ENCODE data around the gene PTAFR. TPM values are rescaled to one million over a fixed set of nuclear protein-coding genes. Genes with fewer than 3 reads are reported as not detected.

PTAFR gene
- total RNA-seq, 1 experiment from 2014 or later: 2.6 TPM

DNA sequence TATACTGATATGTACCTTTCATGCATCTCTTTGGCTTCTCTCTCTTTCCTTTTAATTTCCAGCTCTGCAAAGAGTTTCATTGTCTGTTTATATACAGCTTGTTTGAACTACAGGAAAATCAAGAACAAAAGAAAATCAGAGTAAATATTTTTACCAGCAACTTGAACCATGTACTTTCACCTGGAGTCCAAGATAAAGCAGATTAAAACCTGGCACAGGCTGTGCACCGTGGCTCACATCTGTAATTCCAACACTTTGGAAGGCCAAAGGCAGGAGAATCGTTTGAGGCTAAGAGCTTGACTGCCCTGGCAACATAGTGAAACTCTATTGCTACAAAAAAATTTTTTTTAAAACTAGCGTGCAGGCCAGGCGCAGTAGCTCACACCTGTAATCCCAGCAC lies 28.8 kb upstream of the PTAFR start:
- no peak overlapping the region for H3K27ac Mint-ChIP-seq
- ATAC-seq: no peak
- POLR2A ChIA-PET: no interaction called here

More for the DNA sequence above, 28.8 kb upstream of the PTAFR start:
- Mint-ChIP-seq H3K4me3 (no peak overlapping the region), H3K36me3 (peaks cover 48% of the 10 kb centered on the region), H3K27me3 (ENCODE audit: low read depth) (no peaks in the 10 kb centered on the region), H3K9me3 (no peaks in the 10 kb centered on the region), H3K4me1 (peaks cover 6% of the 10 kb centered on the region)
- DNase-seq (ENCODE audit: low spot score): no peak
- CTCF ChIA-PET: interaction anchor here (1.6 kb wide), 1 partner anchor 114 kb away, joined by 5 read pairs; no protein-coding TSS in a partner anchor
- no peak for TF ChIP-seq NFATC4 (CRISPR knock-in tag; IDR thresholded peaks at IDR 0.05)
- no peak for TF ChIP-seq ZNF263 (CRISPR knock-in tag; IDR thresholded peaks at IDR 0.05; ENCODE audit: low read depth)
- TF ChIP-seq TEAD1 (CRISPR knock-in tag; IDR thresholded peaks at IDR 0.05): no peak
- TF ChIP-seq, protein P1, sequence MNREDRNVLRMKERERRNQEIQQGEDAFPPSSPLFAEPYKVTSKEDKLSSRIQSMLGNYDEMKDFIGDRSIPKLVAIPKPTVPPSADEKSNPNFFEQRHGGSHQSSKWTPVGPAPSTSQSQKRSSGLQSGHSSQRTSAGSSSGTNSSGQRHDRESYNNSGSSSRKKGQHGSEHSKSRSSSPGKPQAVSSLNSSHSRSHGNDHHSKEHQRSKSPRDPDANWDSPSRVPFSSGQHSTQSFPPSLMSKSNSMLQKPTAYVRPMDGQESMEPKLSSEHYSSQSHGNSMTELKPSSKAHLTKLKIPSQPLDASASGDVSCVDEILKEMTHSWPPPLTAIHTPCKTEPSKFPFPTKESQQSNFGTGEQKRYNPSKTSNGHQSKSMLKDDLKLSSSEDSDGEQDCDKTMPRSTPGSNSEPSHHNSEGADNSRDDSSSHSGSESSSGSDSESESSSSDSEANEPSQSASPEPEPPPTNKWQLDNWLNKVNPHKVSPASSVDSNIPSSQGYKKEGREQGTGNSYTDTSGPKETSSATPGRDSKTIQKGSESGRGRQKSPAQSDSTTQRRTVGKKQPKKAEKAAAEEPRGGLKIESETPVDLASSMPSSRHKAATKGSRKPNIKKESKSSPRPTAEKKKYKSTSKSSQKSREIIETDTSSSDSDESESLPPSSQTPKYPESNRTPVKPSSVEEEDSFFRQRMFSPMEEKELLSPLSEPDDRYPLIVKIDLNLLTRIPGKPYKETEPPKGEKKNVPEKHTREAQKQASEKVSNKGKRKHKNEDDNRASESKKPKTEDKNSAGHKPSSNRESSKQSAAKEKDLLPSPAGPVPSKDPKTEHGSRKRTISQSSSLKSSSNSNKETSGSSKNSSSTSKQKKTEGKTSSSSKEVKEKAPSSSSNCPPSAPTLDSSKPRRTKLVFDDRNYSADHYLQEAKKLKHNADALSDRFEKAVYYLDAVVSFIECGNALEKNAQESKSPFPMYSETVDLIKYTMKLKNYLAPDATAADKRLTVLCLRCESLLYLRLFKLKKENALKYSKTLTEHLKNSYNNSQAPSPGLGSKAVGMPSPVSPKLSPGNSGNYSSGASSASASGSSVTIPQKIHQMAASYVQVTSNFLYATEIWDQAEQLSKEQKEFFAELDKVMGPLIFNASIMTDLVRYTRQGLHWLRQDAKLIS (CRISPR knock-in tag; IDR thresholded peaks at IDR 0.05; ENCODE audit: borderline replicate concordance): no peak
- TF ChIP-seq, protein P2, sequence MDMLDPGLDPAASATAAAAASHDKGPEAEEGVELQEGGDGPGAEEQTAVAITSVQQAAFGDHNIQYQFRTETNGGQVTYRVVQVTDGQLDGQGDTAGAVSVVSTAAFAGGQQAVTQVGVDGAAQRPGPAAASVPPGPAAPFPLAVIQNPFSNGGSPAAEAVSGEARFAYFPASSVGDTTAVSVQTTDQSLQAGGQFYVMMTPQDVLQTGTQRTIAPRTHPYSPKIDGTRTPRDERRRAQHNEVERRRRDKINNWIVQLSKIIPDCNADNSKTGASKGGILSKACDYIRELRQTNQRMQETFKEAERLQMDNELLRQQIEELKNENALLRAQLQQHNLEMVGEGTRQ (CRISPR knock-in tag; IDR thresholded peaks at IDR 0.05): no peak
- TF ChIP-seq, protein P3, sequence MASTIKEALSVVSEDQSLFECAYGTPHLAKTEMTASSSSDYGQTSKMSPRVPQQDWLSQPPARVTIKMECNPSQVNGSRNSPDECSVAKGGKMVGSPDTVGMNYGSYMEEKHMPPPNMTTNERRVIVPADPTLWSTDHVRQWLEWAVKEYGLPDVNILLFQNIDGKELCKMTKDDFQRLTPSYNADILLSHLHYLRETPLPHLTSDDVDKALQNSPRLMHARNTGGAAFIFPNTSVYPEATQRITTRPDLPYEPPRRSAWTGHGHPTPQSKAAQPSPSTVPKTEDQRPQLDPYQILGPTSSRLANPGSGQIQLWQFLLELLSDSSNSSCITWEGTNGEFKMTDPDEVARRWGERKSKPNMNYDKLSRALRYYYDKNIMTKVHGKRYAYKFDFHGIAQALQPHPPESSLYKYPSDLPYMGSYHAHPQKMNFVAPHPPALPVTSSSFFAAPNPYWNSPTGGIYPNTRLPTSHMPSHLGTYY (CRISPR knock-in tag; IDR thresholded peaks at IDR 0.05): no peak
- TF ChIP-seq, protein P4, sequence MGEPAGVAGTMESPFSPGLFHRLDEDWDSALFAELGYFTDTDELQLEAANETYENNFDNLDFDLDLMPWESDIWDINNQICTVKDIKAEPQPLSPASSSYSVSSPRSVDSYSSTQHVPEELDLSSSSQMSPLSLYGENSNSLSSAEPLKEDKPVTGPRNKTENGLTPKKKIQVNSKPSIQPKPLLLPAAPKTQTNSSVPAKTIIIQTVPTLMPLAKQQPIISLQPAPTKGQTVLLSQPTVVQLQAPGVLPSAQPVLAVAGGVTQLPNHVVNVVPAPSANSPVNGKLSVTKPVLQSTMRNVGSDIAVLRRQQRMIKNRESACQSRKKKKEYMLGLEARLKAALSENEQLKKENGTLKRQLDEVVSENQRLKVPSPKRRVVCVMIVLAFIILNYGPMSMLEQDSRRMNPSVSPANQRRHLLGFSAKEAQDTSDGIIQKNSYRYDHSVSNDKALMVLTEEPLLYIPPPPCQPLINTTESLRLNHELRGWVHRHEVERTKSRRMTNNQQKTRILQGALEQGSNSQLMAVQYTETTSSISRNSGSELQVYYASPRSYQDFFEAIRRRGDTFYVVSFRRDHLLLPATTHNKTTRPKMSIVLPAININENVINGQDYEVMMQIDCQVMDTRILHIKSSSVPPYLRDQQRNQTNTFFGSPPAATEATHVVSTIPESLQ (CRISPR knock-in tag; IDR thresholded peaks at IDR 0.05): no peak
- TF ChIP-seq, protein P5, sequence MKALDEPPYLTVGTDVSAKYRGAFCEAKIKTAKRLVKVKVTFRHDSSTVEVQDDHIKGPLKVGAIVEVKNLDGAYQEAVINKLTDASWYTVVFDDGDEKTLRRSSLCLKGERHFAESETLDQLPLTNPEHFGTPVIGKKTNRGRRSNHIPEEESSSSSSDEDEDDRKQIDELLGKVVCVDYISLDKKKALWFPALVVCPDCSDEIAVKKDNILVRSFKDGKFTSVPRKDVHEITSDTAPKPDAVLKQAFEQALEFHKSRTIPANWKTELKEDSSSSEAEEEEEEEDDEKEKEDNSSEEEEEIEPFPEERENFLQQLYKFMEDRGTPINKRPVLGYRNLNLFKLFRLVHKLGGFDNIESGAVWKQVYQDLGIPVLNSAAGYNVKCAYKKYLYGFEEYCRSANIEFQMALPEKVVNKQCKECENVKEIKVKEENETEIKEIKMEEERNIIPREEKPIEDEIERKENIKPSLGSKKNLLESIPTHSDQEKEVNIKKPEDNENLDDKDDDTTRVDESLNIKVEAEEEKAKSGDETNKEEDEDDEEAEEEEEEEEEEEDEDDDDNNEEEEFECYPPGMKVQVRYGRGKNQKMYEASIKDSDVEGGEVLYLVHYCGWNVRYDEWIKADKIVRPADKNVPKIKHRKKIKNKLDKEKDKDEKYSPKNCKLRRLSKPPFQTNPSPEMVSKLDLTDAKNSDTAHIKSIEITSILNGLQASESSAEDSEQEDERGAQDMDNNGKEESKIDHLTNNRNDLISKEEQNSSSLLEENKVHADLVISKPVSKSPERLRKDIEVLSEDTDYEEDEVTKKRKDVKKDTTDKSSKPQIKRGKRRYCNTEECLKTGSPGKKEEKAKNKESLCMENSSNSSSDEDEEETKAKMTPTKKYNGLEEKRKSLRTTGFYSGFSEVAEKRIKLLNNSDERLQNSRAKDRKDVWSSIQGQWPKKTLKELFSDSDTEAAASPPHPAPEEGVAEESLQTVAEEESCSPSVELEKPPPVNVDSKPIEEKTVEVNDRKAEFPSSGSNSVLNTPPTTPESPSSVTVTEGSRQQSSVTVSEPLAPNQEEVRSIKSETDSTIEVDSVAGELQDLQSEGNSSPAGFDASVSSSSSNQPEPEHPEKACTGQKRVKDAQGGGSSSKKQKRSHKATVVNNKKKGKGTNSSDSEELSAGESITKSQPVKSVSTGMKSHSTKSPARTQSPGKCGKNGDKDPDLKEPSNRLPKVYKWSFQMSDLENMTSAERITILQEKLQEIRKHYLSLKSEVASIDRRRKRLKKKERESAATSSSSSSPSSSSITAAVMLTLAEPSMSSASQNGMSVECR (CRISPR knock-in tag; IDR thresholded peaks at IDR 0.05; ENCODE audit: borderline replicate concordance): no peak
- no peak for TF ChIP-seq KAT7 (CRISPR knock-in tag; IDR thresholded peaks at IDR 0.05; ENCODE audit: borderline replicate concordance)
- no peak for TF ChIP-seq FOXP1 (CRISPR knock-in tag; IDR thresholded peaks at IDR 0.05; ENCODE audit: borderline replicate concordance)

Measured in WTC11 (cell line).